22Rv1 (cell line): Measurements from ENCODE around the gene EHBP1.

ENCODE experiments used
- ZFX ChIP-seq: fragments of 450-650 bp; IDR thresholded peaks from 2 replicates; pipeline ENCODE4 v1.6.1; 2017; ENCODE audit warnings: antibody characterized with exemption, borderline replicate concordance
- TF ChIP-seq, protein P1 (sequence below): fragments of 450-650 bp; IDR thresholded peaks from 2 replicates; pipeline ENCODE4 v1.5.1; 2017; ENCODE audit warnings: mild to moderate bottlenecking

GRCh38 chr2:63046552-63046951 lies 341.0 kb downstream of the EHBP1 start:
- TF ChIP-seq, protein P1, sequence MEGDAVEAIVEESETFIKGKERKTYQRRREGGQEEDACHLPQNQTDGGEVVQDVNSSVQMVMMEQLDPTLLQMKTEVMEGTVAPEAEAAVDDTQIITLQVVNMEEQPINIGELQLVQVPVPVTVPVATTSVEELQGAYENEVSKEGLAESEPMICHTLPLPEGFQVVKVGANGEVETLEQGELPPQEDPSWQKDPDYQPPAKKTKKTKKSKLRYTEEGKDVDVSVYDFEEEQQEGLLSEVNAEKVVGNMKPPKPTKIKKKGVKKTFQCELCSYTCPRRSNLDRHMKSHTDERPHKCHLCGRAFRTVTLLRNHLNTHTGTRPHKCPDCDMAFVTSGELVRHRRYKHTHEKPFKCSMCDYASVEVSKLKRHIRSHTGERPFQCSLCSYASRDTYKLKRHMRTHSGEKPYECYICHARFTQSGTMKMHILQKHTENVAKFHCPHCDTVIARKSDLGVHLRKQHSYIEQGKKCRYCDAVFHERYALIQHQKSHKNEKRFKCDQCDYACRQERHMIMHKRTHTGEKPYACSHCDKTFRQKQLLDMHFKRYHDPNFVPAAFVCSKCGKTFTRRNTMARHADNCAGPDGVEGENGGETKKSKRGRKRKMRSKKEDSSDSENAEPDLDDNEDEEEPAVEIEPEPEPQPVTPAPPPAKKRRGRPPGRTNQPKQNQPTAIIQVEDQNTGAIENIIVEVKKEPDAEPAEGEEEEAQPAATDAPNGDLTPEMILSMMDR: no peak
- no peak for TF ChIP-seq ZFX
